ENCODE results near the gene MTRF1L.

DNA sequence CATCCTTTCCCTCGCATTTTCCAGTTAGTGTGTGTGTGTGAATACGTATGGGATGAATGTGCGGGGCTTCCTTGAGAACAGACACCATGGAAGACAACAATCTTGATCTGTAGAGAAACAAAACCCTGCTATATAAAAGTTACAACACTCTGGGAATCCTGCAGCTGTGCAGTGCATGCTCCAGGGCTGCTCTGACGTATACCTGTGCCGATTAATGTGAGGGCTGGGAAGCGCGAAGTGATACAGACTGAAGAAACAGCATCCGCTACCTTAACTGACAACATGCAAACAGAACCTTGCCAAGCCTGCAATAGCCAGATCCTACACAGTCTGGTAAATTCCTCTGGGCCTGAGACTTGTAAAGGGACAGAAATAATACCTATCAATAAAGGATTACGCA lies 31.6 kb upstream of the MTRF1L start:
- TF ChIP-seq, protein P1, sequence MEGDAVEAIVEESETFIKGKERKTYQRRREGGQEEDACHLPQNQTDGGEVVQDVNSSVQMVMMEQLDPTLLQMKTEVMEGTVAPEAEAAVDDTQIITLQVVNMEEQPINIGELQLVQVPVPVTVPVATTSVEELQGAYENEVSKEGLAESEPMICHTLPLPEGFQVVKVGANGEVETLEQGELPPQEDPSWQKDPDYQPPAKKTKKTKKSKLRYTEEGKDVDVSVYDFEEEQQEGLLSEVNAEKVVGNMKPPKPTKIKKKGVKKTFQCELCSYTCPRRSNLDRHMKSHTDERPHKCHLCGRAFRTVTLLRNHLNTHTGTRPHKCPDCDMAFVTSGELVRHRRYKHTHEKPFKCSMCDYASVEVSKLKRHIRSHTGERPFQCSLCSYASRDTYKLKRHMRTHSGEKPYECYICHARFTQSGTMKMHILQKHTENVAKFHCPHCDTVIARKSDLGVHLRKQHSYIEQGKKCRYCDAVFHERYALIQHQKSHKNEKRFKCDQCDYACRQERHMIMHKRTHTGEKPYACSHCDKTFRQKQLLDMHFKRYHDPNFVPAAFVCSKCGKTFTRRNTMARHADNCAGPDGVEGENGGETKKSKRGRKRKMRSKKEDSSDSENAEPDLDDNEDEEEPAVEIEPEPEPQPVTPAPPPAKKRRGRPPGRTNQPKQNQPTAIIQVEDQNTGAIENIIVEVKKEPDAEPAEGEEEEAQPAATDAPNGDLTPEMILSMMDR (IDR thresholded peaks at IDR 0.05), result no peak
- TF ChIP-seq, protein P2, sequence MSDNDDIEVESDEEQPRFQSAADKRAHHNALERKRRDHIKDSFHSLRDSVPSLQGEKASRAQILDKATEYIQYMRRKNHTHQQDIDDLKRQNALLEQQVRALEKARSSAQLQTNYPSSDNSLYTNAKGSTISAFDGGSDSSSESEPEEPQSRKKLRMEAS (CRISPR knock-in tag; IDR thresholded peaks at IDR 0.05), result no peak
